Hindlimb muscle (tissue), 1 donor: ENCODE results near the gene SMIM32. TPM values are rescaled to one million over a fixed set of nuclear protein-coding genes. Genes with fewer than 3 reads are reported as not detected.

ENCODE experiments used
- DNase-seq: peaks from one replicate; pipeline ENCODE4 v3.0.0-alpha.2; 2013
- polyA plus RNA-seq: library from polyadenylated mRNA; unstranded; fragments of 120-200 nt; gene quantifications from one replicate; pipeline ENCODE4 v1.2.1, GENCODE V29; 2013; ENCODE audit not compliant: insufficient read length

Gene SMIM32
- polyA plus RNA-seq, 1 donor, result not detected

DNA sequence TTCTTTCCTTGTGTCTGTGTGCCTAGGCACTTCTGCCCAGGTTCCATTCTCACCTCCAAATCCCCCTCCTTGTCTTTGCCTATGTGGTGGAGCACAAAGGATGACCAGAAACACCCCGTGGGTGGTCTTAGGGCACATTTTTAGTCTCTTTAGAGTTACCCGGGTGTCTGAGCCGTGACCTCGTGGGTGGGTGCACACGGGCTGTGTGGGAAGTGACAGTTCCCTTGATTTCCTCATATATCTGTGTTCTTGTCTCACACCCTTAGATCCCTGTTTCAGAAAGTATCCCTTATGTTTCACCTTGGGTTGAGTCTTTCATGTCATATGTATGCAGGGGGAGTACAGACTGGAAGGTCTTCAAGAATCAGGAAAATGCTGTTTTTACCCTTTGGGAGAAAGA lies 13.4 kb upstream of the SMIM32 start:
- no peak for DNase-seq

DNA sequence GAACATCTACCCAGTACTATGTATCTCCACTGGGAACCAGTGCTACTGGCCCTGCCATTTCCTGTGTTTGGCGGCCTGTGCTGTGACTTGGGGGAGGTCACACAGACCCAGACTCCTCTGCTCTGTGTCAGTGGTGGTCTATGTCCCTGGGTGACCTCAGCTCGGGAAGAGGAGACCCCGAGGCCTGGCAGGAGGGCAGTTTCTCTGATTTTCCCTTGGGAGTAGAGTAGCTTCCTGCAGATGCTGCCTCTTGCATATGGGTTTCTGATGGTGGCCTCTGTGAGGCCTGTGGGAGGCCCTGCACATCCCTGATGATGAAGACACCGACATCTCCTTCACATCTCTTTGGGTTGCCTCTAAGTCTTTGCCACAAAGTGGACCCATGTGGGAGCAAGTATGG lies 13.0 kb upstream of the SMIM32 start:
- DNase-seq, result no peak

DNA sequence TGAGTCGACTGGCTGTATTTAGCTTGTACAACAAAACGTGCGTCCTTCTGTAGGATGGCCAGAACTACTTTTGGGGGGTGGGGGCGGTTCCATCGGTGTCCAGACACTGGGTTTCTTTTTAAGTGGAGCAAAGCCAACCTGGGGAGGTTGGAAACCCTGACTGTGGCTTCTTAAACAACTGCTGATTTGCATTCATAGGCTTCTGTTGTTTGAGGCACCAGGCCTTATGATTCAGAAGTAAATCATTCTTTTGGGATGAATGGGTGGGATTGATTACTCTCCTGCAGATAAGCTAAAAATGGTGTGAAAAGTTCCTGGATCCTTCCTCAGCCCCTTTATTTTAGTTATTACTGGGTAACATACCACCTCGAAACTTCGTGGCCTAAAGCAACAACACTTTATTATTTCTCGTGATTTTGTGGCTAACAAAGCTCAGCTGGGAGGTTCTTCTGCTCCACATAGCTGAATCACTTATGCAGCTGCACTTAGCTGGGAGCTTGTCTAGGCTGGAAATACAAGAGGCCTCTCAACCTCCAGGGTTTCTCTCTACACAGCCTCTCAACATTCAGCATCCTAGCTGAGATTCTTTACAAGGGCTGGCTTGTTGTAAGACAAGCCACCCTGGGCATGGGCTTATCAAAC lies 12.2 kb upstream of the SMIM32 start:
- no peak for DNase-seq

DNA sequence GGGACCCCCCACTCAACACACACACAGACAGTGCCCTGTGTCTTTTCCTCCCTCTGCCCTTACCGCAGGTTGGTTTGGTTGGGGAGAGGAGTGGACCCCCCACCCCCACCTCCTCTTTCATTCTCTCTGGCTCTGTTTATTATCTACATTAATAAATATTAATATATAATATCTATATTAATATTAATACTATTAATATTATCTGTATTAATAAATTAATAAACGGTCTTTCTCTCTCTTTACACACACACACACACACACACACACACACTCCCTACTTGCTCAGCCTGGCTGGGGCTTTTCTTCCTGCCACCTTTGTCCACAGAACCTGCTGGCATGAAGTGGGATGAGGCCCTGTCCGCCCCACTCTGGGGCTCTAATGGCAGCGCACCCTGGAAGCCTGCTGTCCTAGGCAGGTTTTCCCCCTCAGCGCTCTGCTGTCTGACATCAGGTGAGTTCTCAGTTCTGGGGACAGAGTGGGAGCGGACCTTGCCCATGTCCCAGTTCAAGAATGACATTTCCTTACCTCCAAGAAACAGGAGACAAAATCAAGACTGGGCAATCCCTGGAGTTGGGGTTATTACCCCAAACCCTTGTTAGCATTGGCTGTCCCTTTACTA lies 10.5 kb upstream of the SMIM32 start:
- no peak for DNase-seq

GRCh38 chr5:136202469-136203205 lies 9.7 kb upstream of the SMIM32 start:
- peak; percentile 21 for DNase-seq

DNA sequence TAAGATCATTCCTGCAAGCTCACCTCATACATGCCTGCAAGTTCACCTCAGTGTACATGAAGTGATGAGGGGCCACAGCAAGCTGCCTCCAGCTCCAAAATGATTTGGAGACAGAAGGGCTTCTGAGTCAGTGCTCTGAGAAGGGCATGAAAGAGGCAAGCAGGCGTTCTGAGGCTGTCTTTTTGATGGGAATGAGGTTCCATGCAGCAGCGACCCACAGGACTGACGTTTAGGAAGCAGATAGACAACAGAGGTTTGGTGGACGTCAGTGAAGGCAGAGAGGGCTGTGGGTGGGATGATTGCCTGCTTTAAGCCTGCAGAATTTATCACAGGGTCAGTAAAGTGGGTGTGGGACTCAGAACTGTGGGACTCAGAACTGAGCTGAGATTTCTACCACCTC lies 8.9 kb upstream of the SMIM32 start:
- DNase-seq, result no peak

GRCh38 chr5:136200761-136201160 lies 7.8 kb upstream of the SMIM32 start:
- DNase-seq, result no peak

GRCh38 chr5:136200130-136200529 lies 7.2 kb upstream of the SMIM32 start:
- no peak for DNase-seq

GRCh38 chr5:136199408-136199807 lies 6.4 kb upstream of the SMIM32 start:
- DNase-seq, result no peak

DNA sequence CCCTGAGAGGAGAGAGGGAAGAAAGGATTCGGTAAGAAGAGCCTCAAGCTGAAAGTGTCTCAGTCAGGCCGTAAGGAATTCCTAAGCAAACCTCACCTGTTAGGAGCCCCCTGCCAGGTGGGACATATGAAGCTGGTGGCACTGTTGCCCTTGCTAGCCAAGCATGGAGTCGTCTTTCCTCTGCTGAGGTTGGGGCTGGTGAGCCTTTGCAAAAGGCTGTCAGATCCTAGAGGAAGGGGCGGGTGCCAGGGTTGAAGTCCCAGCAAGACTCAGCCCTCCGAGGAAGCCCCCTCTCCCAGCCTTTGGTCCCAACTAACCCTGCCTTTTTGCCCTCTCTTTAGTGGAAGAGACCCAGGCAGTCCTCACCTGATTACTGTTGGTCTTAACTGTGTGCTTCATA lies 5.5 kb upstream of the SMIM32 start:
- DNase-seq, result no peak

DNA sequence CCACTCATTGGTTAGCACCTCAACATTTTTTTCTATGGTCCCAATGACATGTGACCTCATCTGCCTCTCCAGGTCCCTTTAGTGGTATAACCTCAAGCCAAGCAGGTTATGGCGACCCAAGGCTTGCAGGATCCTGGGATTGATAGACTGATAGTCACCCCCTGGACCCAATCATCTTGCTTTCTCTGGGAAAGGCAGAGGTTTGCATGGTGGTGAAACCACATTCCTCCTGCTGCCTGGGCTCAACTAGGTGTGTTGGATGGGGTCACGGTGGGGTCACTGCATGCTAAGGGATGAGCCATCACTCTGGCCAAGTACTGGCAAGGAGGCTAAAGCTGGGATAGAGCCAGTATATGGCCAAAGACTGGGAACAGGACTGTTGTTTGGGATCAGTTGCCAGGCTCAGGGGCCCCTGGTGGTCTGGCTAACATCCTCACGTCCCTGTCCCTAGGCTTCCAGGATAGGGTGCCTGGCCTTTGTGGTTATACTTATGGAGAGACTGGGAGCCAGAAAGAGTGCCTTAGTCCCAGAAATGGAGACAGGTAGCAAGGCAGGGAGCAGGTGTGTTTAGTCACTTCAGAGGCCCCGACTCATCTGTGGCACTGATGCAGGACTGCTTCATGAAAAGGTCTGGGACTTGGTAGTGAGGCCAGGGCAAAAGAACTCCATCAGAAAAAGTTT lies 4.6 kb upstream of the SMIM32 start:
- DNase-seq, result no peak

DNA sequence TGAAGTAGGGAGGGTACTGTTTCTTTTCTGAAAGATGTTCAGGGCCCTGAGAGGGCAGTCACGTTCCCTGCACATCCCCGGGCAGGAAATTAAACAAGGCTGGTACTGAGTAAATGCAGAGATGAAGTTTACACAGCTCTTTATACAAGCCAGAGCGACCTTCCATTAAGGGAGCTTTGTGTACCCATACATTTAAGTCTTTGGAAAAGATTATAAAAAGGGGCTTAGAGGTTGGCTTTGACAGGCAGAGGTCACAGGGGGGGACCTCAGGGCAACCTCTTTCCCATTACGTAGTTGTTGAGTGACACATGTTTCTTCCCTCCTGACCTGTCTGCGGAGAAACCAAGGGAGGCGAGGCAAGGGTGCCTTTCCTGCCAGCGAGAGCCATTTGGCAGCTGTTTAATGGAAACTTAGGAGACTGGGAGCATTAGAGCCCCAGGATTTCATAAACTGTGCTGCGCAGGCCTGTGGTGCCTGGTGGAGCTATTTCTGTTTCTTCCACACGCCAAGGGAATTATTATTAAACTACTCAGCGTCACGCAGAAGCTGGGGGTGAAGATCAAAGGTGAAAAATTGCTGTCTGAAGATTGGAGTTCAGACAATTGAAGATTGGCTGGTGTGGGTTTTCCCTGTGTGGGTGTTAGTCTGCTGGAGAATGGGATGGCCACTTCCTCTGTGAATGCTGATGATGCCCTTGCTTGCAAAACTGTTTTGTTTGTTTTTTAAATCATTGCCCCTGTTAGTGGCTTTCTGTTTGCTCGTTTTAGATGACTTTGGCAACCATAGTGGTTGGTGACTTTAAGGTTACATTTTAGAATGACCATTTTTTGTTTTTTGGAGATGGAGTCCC lies 3.2 kb upstream of the SMIM32 start:
- DNase-seq, result no peak

GRCh38 chr5:136194576-136194975 lies 1.6 kb upstream of the SMIM32 start:
- DNase-seq, result no peak

GRCh38 chr5:136193322-136193935 lies 467 bp upstream of the SMIM32 start:
- no peak for DNase-seq

DNA sequence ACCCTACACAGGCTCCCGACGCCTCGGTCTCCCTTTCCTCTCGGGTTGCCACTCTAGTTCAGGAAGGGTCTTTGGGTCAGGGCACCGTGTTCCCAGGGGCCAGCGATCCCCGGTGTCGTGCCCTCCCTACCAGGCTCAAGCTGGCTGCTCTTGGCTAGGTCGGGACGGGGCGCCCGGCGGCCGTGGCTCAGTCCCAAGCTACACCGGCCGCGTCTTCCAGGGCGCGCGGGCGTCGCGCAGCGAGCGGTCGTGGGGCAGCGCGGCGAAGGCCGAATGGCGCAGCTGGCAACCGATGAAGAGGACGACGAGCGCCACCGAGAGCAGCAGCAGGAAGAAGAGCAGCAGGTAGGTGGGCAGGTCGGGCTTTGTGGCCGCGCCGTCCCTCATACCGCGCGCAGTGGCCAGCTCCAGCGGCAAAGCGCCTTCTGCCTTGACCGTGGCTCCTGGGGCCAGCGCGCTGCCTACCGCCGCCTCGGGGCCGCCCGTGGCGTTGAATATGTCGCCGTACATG lies 892 bp downstream of the SMIM32 start:
- DNase-seq, result no peak

DNA sequence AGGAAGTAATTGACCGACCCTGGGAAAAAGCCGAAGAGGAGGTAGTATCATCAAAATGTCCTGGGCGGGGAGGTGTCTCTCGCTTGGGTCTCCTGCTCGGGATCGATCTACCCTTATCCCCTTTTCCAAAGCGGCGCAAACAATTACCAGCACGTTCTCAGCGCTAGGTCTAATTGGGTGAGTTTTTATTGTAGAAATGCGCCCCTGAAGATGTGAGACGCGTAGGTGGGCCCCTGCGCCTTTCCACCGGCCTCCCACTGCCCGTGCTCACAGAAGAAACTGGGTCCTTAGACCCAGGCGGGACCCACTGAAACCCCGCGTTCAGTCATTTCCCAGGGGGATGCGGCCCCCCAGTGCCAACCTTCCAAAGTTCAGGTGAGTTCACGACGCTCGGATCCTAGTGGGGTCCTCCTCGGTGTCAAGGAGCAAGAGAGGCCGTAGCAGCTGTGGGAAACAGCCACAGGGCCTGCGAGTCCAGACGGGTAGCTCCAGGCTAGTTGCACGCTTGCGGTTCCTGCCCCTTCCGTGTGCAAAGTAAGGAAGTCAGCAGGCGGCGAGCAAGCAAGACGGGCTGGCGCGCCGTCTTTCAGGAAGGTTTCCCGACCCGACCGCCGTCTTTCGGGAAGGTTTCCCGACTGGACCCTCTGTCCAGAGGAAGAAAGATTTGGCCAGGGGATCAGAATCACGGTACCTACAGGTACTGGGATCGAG lies 1.5 kb downstream of the SMIM32 start:
- peak; percentile 24 for DNase-seq

- no peak for DNase-seq
Observed at GRCh38 chr5:136190904-136191303, 2.1 kb downstream of the SMIM32 start.

DNA sequence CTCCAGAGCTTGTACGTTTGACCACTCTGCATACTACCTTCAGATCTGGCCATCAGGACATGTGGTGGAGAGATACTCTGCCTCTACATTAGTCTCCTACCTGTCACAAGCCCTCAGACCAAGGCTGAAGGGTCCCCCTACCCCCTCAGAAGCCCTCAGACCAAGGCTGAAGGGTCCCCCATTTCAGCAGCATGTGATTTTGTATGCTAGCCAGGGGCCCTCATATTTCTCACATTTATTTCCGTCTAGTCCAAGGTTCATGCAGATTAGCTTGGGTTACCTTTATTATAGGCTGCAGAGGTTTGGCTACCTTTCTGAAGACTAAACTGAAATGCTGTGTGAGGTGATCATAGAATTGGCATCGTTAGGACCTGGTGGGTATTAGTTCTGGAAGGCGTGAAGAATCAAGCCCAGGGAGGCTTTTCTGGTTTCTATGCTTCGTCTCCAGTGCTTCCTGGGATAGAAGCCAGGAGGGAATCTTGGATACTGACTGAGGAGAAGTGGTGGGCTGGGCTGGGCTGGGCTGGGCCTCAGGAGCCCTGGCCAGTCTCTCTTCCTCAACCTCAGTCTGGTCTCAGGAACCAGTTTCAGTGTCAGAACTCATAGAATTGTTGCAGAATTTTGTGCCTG lies 2.8 kb downstream of the SMIM32 start:
- DNase-seq, result peak; percentile 29

DNA sequence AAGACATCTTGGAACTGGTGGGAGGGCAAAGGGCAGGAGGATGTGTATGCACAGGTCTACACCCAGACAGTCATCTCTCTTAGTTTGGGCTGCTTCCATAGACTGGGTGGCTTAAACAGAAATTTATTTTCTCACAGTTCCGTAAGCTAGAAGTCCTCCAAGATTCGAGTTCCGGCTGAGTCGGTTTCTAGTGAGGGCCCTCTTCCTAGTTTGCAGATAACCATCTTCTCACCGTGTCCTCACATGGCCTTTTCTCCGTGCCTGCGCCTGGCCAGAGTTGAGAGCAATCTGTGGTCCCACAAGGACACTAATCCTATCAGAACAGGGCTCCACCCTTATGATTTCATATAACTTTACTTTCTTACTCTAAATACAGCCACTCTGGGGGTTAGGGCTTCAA lies 4.1 kb downstream of the SMIM32 start:
- no peak for DNase-seq

GRCh38 chr5:136186796-136187195 lies 6.2 kb downstream of the SMIM32 start:
- DNase-seq, result no peak
